Right atrium auricular region (tissue), 2 donors: Measurements from ENCODE around the gene LRMDA. TPM values are rescaled to one million over a fixed set of nuclear protein-coding genes. Genes with fewer than 3 reads are reported as not detected.

ENCODE experiments used
- DNase-seq: peaks from one replicate; pipeline ENCODE4 v3.0.0-alpha.2; 2019; ENCODE audit warnings: low spot score
- H3K27ac ChIP-seq, 2 donors: fragments of 200-600 bp; sonication (generic); 1 replicate in 1 of 2; 2 replicates in 1 of 2; pipeline ENCODE4 v1.5.1; 2016 to 2019
- H3K27me3 ChIP-seq, 2 donors: fragments of 200-600 bp; sonication (generic); one replicate each; pipeline versions ENCODE4 v1.5.1 to v1.6.0; 2017 to 2019
- H3K36me3 ChIP-seq: fragments of 200-600 bp; sonication (generic); one replicate; pipeline ENCODE4 v1.5.1; 2016
- H3K4me1 ChIP-seq, 2 donors: fragments of 200-600 bp; sonication (generic); one replicate each; pipeline versions ENCODE4 v1.5.1 to v1.6.0; 2017 to 2019
- H3K4me3 ChIP-seq, 2 donors: fragments of 200-600 bp; sonication (generic); 1 replicate in 1 of 2; 2 replicates in 1 of 2; pipeline ENCODE4 v1.5.1; 2017 to 2019; ENCODE audit warnings: mild to moderate bottlenecking in 1 of 2, moderate library complexity in 1 of 2
- H3K9me3 ChIP-seq, 2 donors: fragments of 200-600 bp; sonication (generic); one replicate each; pipeline ENCODE4 v1.5.1; 2019
- CTCF ChIP-seq, 2 donors: fragments of 200-600 bp; sonication (generic); IDR thresholded peaks; one replicate each; pipeline ENCODE4 v1.5.1; 2019; ENCODE audit warnings: antibody characterized with exemption in 2 of 2
- total RNA-seq, 2 donors: library from RNA; depleted of rRNA; stranded (reverse); fragments of >200 nt; gene quantifications; one replicate each; pipeline ENCODE4 v1.1.0, GENCODE V29; 2016

LRMDA gene
- total RNA-seq, 2 donors from 2014 or later, result 6.1 to 19.1 TPM

- no peak for DNase-seq
- no peaks in the 10 kb centered on the region for H3K4me1 ChIP-seq
- H3K27ac ChIP-seq, result no peak overlapping the region
- H3K36me3 ChIP-seq, result no peaks in the 10 kb centered on the region
- H3K9me3 ChIP-seq, result peaks cover 0 to 4% of the 10 kb centered on the region in 2 donors
- no peaks in the 10 kb centered on the region for H3K27me3 ChIP-seq
- no peak for TF ChIP-seq CTCF (IDR thresholded peaks at IDR 0.05)
- H3K4me3 ChIP-seq, result no peak overlapping the region
Observed at GRCh38 chr10:75738924-75739323, 307.5 kb downstream of the LRMDA start.

DNA sequence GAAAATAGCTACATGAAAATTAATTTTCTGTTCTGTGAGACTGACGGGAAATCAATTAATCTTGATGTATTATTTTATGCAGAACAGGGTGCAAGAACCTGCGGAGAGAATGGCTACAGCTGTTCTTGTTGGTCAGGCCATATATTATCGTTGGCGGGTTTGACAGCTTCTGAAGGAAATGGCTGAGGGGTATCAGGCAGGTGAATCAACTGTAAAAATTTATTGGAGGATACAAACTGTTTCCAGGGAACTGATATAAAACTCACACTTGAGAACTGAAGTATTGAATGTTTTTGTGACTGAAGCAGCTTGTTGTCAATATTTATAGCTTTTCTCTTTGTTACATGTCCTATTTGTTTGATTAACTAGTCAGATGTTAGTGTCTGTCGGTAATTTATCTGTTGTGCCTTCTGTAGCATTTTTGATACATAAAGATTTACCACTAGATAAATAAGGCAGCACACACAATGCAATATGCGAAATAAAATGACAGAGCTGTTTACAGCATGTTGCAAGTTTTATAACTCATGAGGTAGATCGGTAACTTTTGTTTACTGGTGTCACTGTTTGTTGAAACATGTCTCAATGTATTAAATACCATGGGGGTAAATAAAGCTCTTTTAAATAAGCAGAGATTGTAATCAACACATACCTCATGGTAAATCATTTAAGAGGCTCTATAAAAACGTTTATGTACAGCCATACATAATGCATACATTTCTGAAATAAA, 308.2 kb downstream of the LRMDA start:
- TF ChIP-seq CTCF (IDR thresholded peaks at IDR 0.05), result no peak
- H3K27me3 ChIP-seq, result no peaks in the 10 kb centered on the region
- H3K4me3 ChIP-seq, result no peak overlapping the region
- no peak overlapping the region for H3K27ac ChIP-seq
- H3K9me3 ChIP-seq, result peaks cover 0 to 4% of the 10 kb centered on the region in 2 donors
- no peaks in the 10 kb centered on the region for H3K36me3 ChIP-seq
- no peaks in the 10 kb centered on the region for H3K4me1 ChIP-seq
- no peak for DNase-seq

DNA sequence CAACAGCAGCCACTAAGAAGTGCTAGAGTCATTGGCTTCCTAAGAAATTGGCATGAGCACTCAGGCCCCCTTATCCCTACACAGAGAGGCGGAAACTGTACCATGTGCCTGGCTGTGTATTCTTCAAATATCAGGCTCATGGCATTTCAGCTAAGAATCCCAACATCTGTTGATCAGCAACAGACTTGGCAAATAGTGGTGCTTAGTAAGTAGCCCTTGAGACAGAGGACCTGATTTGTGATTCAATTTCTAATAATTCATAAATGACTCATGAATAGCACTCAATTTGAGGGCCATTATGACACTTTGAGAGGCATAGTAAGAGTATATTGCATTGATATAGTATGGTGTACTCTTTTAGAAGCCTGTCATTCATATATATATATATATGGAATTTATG, 309.1 kb downstream of the LRMDA start:
- Histone ChIP-seq H3K27ac (no peak overlapping the region), H3K4me3 (no peak overlapping the region), H3K4me1 (no peaks in the 10 kb centered on the region), H3K27me3 (no peaks in the 10 kb centered on the region), H3K9me3 (peaks cover 0 to 4% of the 10 kb centered on the region in 2 donors), H3K36me3 (no peaks in the 10 kb centered on the region)
- TF ChIP-seq CTCF (IDR thresholded peaks at IDR 0.05), result no peak
- no peak for DNase-seq

DNA sequence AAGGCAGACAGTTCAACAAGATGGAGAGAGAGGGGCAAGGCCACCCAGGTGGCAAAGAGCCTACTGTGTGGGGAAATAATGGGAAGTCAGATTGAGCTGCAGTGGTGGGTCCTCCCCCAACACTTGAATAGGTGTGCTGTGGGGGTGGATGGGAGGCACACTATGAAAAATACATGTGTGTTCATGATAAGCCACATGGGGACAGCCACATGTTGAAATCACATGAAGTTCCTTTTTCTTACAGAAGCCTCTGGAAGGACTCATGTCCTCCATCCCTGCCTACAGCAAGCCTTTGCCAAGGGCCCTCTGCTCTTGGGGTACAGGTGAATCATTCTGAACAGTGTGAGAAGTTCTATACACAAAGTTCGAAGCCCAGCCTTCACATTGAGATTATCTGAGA, 310.9 kb downstream of the LRMDA start:
- Histone ChIP-seq H3K27me3 (no peaks in the 10 kb centered on the region), H3K9me3 (peaks cover 0 to 4% of the 10 kb centered on the region in 2 donors), H3K27ac (no peak overlapping the region), H3K4me3 (no peak overlapping the region), H3K4me1 (no peaks in the 10 kb centered on the region), H3K36me3 (no peaks in the 10 kb centered on the region)
- TF ChIP-seq CTCF (IDR thresholded peaks at IDR 0.05), result no peak
- DNase-seq, result no peak

DNA sequence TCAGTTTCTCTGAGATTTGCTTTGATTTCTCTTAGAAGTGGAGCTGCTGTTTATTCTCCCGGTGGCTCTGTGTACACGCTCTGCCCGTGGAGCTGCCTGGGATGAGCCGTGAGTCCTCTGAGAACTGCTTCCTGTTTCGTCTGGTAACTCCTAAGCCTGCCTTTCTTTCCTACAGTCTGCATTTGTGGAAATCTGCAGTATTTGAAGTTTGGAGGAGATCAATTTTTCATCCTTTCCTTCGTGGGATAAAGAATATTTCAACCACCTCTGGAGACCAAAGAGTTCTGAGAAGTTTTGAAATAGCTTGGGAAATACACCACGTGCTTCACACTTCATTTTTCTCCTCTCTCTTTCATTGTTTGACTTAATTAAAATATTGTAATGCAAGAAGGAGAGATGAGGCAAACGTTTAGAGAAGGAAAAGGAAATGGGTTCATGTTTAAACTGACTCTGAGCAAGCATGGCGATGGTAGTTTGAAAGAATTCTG, 311.9 kb downstream of the LRMDA start:
- Histone ChIP-seq H3K9me3 (peaks cover 0 to 4% of the 10 kb centered on the region in 2 donors), H3K27me3 (no peaks in the 10 kb centered on the region), H3K36me3 (no peaks in the 10 kb centered on the region), H3K4me3 (no peak overlapping the region), H3K4me1 (no peaks in the 10 kb centered on the region), H3K27ac (no peak overlapping the region)
- DNase-seq, result no peak
- no peak for TF ChIP-seq CTCF (IDR thresholded peaks at IDR 0.05)

GRCh38 chr10:75744261-75744660, 312.8 kb downstream of the LRMDA start:
- Histone ChIP-seq H3K27ac (no peak overlapping the region), H3K4me3 (no peak overlapping the region), H3K9me3 (peaks cover 0 to 4% of the 10 kb centered on the region in 2 donors), H3K4me1 (no peaks in the 10 kb centered on the region), H3K36me3 (no peaks in the 10 kb centered on the region), H3K27me3 (no peaks in the 10 kb centered on the region)
- TF ChIP-seq CTCF (IDR thresholded peaks at IDR 0.05), result no peak
- DNase-seq, result no peak
